ENCODE results near the gene CSRNP3. TPM values are rescaled to one million over a fixed set of nuclear protein-coding genes. Genes with fewer than 3 reads are reported as not detected.

CSRNP3 gene
- total RNA-seq, 1 donor from 2014 or later = 4.0 TPM

DNA sequence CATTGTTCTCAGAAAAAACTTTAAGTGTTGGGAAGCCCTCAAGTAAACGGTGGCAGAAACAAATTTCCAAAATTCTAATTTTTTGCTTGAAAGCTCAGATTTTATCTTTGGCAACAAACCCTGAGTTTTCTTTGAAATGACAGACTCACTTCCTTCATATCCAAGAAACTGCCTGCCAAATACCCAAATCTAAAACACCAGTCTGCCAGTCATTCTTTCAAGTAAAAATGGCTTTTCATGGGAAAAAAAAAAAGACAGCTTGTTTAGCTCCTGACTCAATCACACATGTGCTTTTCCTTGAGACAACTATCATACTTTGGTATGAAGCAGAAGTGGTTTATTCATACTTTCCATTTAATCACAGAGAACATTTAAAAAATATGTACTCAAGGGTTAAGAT, 40.6 kb upstream of the CSRNP3 start:
- TF ChIP-seq, protein P1, sequence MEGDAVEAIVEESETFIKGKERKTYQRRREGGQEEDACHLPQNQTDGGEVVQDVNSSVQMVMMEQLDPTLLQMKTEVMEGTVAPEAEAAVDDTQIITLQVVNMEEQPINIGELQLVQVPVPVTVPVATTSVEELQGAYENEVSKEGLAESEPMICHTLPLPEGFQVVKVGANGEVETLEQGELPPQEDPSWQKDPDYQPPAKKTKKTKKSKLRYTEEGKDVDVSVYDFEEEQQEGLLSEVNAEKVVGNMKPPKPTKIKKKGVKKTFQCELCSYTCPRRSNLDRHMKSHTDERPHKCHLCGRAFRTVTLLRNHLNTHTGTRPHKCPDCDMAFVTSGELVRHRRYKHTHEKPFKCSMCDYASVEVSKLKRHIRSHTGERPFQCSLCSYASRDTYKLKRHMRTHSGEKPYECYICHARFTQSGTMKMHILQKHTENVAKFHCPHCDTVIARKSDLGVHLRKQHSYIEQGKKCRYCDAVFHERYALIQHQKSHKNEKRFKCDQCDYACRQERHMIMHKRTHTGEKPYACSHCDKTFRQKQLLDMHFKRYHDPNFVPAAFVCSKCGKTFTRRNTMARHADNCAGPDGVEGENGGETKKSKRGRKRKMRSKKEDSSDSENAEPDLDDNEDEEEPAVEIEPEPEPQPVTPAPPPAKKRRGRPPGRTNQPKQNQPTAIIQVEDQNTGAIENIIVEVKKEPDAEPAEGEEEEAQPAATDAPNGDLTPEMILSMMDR (IDR thresholded peaks at IDR 0.05; ENCODE audit: borderline replicate concordance) = no peak
- intact Hi-C loops (cut with micrococcal nuclease) = no loop called here

DNA sequence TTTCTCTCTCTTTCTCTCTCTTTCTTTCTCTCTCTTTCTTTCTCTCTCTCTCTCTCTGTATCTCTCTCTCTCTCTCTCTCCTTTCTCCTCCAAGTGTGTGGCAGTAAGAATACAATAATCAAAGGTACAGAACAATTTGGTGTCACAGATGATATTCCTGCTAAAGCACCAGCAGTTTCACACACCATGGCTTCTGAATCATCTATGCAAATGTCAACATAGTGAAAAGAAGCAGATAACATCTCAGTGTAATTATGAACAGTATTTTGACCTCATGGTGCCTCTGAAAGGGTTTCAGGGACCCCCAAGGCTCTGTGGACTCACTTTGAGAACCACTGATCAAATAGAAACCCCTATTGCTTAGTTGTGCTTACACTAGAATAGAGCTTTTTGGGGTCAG, 38.5 kb upstream of the CSRNP3 start:
- Histone ChIP-seq H3K4me1 (no peaks in the 10 kb centered on the region), H3K9me3 (replicated peaks) (no peaks in the 10 kb centered on the region), H3K27ac (replicated peaks) (no peak overlapping the region), H3K4me3 (no peak overlapping the region), H3K36me3 (no peaks in the 10 kb centered on the region), H3K27me3 (ENCODE audit: low read depth) (no peaks in the 10 kb centered on the region)
- no peak for DNase-seq
- TF ChIP-seq, protein P1 (IDR thresholded peaks at IDR 0.05; ENCODE audit: borderline replicate concordance) = no peak
- intact Hi-C loops (cut with micrococcal nuclease) = no loop called here

More for the DNA sequence above, 40.6 kb upstream of the CSRNP3 start:
- H3K27ac ChIP-seq (replicated peaks) = no peak overlapping the region
- no peak for DNase-seq
- H3K4me3 ChIP-seq = no peak overlapping the region
- H3K27me3 ChIP-seq (ENCODE audit: low read depth) = no peaks in the 10 kb centered on the region
- no peaks in the 10 kb centered on the region for H3K4me1 ChIP-seq
- no peaks in the 10 kb centered on the region for H3K36me3 ChIP-seq
- no peaks in the 10 kb centered on the region for H3K9me3 ChIP-seq (replicated peaks)

DNA sequence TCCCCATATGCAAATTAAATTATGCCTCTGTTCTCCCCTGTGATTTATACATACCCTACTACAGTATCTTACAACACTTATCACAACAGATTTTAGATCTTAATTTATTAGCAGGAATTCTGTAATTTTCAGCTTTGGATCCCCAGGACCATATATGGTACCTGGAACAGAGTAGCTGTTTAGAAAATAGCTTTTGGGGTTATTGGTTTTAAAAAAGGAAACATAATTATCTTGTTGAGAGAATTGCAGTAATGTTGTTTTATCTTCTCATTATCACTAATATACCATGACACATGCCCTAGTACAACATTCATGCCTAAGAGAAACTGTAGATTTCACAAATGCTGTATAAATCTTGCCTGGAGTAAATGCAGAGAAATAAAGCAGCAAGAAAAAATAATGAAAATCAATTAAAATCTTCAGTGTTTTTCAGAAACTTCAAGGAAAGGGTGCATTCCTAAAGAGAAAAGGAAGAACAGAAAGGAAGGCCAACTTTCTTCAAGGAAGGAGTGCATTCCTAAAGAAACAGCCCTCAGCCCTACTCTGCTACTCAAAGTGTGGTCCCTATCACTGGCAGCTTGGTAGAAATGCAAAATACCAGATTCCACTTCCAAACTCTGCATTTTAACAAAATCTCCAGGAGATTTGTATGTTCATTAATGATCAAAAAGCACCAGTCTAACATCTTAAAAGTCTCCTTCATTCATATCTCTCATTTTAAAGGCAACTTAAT, 37.1 kb upstream of the CSRNP3 start:
- Histone ChIP-seq H3K27me3 (ENCODE audit: low read depth) (no peaks in the 10 kb centered on the region), H3K27ac (replicated peaks) (no peak overlapping the region), H3K36me3 (no peaks in the 10 kb centered on the region), H3K4me3 (no peak overlapping the region), H3K4me1 (no peaks in the 10 kb centered on the region), H3K9me3 (replicated peaks) (no peaks in the 10 kb centered on the region)
- no peak for DNase-seq
- TF ChIP-seq, protein P1 (IDR thresholded peaks at IDR 0.05; ENCODE audit: borderline replicate concordance) = no peak
- intact Hi-C loops (cut with micrococcal nuclease) = no loop called here

DNA sequence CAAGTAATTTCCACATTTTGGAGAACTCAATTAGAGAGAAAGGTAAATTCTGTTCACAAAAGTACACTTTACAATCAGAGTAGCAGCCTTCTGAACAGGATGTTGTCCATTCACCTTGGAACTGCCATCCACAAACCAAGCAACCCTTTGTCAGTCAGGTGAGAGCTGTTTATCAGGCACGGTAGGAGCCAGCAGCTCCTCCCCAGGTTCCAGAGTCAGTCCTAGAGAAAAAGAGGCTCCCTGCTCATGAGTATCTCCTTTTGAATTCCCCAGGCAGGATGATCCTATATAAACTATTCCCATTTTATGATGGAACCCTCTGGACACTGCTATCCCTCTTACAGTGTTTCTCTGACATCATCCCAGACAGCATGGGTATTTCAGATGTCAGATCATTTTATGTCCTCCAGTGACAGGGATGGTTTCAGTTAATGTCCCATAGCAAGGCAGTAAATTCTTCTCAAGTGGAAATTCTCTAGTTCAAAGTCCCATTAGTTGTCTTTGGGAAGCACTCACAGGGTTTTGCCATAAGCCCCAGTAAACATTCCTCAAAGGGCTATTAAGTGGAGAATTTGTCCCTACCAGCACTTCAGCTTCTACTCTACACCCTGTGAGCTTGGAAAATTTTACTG, 34.5 kb upstream of the CSRNP3 start:
- no peak overlapping the region for H3K4me3 ChIP-seq
- TF ChIP-seq, protein P1 (IDR thresholded peaks at IDR 0.05; ENCODE audit: borderline replicate concordance) = no peak
- H3K9me3 ChIP-seq (replicated peaks) = no peaks in the 10 kb centered on the region
- no peak overlapping the region for H3K27ac ChIP-seq (replicated peaks)
- intact Hi-C loops (cut with micrococcal nuclease) = no loop called here
- DNase-seq = no peak
- H3K4me1 ChIP-seq = no peaks in the 10 kb centered on the region
- H3K27me3 ChIP-seq (ENCODE audit: low read depth) = no peaks in the 10 kb centered on the region
- H3K36me3 ChIP-seq = no peaks in the 10 kb centered on the region

DNA sequence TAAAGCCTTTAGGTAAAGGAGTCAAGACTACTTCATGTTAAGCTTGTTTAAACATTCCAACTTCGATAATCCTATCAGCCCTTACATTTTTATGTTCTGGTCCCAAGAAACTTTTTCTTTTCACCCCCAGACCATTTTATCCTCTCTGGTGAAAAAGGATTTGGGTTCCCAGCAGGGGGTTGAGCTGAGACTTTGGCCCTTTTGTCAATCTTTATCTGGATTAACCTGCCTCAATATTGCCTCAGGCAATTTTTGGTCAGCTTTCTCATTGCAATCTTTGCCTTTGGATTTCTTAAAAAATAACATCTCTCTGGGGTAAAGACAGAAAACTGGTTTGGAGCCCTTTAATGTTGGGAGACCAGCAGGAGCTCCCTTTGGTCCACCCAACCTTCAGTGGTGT, 33.9 kb upstream of the CSRNP3 start:
- intact Hi-C loops (cut with micrococcal nuclease) = no loop called here
- TF ChIP-seq, protein P1 (IDR thresholded peaks at IDR 0.05; ENCODE audit: borderline replicate concordance) = no peak
- Histone ChIP-seq H3K27me3 (ENCODE audit: low read depth) (no peaks in the 10 kb centered on the region), H3K4me1 (no peaks in the 10 kb centered on the region), H3K27ac (replicated peaks) (no peak overlapping the region), H3K36me3 (no peaks in the 10 kb centered on the region), H3K4me3 (no peak overlapping the region), H3K9me3 (replicated peaks) (no peaks in the 10 kb centered on the region)
- DNase-seq = no peak
